ENCODE data around the gene CNPY2. TPM values are rescaled to one million over a fixed set of nuclear protein-coding genes. Genes with fewer than 3 reads are reported as not detected.
"Not testable (repeated sequence)": the region's sequence is repeated elsewhere in the genome, so short reads cannot be mapped to it uniquely, and the experiment has no call there.

Gene CNPY2
- total and polyA plus RNA-seq, 4 donors: 24.6 to 163 (median 70.7) TPM

DNA sequence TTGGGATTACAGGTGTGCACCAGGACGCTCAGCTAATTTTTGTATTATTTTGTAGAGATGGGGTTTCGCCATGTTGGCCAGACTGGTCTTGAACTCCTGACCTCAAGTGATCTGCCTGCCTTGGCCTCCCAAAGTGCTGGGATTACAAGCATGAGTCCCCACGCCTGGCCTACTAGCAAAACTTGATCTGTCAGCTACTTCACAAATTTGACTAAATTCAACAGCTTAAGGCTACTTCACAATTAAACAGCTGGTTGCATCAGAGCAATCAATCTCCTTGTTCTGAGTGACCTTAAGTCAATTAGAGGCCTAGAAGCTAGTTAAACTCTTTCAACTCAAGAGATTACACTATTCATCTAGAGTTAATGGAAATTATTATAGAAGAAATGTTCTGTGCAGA lies 36.9 kb downstream of the CNPY2 start:
- Histone ChIP-seq H3K36me3 (ENCODE audit: control insufficient read depth in 4 of 4, insufficient read depth in 3 of 4, low read depth in 1 of 4, low read length in 3 of 4) (peaks cover 15 to 58% (median 50%) of the 10 kb centered on the region in 4 donors), H3K9me3 (ENCODE audit: control insufficient read depth in 4 of 4, low read length in 3 of 4) (no peaks in the 10 kb centered on the region), H3K27me3 (ENCODE audit: control insufficient read depth in 4 of 4, insufficient read depth in 4 of 4, low read length in 3 of 4) (no peaks in the 10 kb centered on the region), H3K9ac (ENCODE audit: low read depth in 1 of 2, low read length in 2 of 2) (no peak overlapping the region), H3K4me3 (ENCODE audit: low read depth in 1 of 3, low read length in 3 of 3) (no peak overlapping the region), H3K4me1 (ENCODE audit: control insufficient read depth in 4 of 4, insufficient read depth in 4 of 4, low read length in 3 of 4) (peaks cover 0 to 23% (median 18%) of the 10 kb centered on the region in 4 donors), H3K27ac (ENCODE audit: low read depth in 1 of 2, low read length in 2 of 2) (no peak overlapping the region)
- 93% methylated on average over 3 of the region's 3 CpGs for WGBS
- no peak for DNase-seq (ENCODE audit: low spot score)
- TF ChIP-seq HNF4G (IDR thresholded peaks at IDR 0.05) (no peak), JUND (IDR thresholded peaks at IDR 0.05) (no peak), FOXA2 (IDR thresholded peaks at IDR 0.05) (no peak), YY1 (IDR thresholded peaks at IDR 0.05) (no peak), TAF1 (conservative IDR thresholded peaks at IDR 0.05) (no peak)
- TF ChIP-seq, protein P1, sequence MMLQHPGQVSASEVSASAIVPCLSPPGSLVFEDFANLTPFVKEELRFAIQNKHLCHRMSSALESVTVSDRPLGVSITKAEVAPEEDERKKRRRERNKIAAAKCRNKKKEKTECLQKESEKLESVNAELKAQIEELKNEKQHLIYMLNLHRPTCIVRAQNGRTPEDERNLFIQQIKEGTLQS (IDR thresholded peaks at IDR 0.05): no peak
- TF ChIP-seq, protein P2, sequence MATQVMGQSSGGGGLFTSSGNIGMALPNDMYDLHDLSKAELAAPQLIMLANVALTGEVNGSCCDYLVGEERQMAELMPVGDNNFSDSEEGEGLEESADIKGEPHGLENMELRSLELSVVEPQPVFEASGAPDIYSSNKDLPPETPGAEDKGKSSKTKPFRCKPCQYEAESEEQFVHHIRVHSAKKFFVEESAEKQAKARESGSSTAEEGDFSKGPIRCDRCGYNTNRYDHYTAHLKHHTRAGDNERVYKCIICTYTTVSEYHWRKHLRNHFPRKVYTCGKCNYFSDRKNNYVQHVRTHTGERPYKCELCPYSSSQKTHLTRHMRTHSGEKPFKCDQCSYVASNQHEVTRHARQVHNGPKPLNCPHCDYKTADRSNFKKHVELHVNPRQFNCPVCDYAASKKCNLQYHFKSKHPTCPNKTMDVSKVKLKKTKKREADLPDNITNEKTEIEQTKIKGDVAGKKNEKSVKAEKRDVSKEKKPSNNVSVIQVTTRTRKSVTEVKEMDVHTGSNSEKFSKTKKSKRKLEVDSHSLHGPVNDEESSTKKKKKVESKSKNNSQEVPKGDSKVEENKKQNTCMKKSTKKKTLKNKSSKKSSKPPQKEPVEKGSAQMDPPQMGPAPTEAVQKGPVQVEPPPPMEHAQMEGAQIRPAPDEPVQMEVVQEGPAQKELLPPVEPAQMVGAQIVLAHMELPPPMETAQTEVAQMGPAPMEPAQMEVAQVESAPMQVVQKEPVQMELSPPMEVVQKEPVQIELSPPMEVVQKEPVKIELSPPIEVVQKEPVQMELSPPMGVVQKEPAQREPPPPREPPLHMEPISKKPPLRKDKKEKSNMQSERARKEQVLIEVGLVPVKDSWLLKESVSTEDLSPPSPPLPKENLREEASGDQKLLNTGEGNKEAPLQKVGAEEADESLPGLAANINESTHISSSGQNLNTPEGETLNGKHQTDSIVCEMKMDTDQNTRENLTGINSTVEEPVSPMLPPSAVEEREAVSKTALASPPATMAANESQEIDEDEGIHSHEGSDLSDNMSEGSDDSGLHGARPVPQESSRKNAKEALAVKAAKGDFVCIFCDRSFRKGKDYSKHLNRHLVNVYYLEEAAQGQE (IDR thresholded peaks at IDR 0.05): no peak
- TF ChIP-seq, protein P3, sequence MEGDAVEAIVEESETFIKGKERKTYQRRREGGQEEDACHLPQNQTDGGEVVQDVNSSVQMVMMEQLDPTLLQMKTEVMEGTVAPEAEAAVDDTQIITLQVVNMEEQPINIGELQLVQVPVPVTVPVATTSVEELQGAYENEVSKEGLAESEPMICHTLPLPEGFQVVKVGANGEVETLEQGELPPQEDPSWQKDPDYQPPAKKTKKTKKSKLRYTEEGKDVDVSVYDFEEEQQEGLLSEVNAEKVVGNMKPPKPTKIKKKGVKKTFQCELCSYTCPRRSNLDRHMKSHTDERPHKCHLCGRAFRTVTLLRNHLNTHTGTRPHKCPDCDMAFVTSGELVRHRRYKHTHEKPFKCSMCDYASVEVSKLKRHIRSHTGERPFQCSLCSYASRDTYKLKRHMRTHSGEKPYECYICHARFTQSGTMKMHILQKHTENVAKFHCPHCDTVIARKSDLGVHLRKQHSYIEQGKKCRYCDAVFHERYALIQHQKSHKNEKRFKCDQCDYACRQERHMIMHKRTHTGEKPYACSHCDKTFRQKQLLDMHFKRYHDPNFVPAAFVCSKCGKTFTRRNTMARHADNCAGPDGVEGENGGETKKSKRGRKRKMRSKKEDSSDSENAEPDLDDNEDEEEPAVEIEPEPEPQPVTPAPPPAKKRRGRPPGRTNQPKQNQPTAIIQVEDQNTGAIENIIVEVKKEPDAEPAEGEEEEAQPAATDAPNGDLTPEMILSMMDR (IDR thresholded peaks at IDR 0.05; ENCODE audit: low read depth, low read length, missing input control): no peak
- TF ChIP-seq, protein P4, sequence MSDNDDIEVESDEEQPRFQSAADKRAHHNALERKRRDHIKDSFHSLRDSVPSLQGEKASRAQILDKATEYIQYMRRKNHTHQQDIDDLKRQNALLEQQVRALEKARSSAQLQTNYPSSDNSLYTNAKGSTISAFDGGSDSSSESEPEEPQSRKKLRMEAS (IDR thresholded peaks at IDR 0.05): no peak

DNA sequence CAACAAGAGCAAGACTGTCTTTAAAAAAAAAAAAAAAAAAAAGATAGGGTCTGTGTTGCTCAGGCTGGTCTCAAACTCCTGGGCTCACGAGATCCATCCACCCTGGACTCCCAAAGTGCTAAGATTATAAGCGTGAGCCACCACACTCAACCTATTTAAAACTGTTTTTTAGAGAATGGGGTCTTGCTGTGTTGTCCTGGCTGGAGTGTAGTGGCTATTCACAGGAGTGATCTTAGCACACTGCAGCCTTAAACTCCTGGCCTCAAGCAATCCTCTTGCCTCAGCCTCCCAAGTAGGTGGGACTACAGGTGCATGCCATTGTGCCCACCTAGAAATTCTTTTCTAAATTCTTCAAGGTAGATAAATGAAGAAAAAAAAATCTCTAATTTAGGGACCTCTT lies 41.5 kb downstream of the CNPY2 start:
- Histone ChIP-seq H3K27me3 (ENCODE audit: control insufficient read depth in 4 of 4, insufficient read depth in 4 of 4, low read length in 3 of 4) (no peaks in the 10 kb centered on the region), H3K36me3 (ENCODE audit: control insufficient read depth in 4 of 4, insufficient read depth in 3 of 4, low read depth in 1 of 4, low read length in 3 of 4) (peaks cover 8 to 51% (median 46%) of the 10 kb centered on the region in 4 donors), H3K27ac (ENCODE audit: low read depth in 1 of 2, low read length in 2 of 2) (no peak overlapping the region), H3K4me1 (ENCODE audit: control insufficient read depth in 4 of 4, insufficient read depth in 4 of 4, low read length in 3 of 4) (peaks cover 2 to 32% (median 27%) of the 10 kb centered on the region in 4 donors), H3K9ac (ENCODE audit: low read depth in 1 of 2, low read length in 2 of 2) (no peak overlapping the region), H3K4me3 (ENCODE audit: low read depth in 1 of 3, low read length in 3 of 3) (no peak overlapping the region), H3K9me3 (ENCODE audit: control insufficient read depth in 4 of 4, low read length in 3 of 4) (no peaks in the 10 kb centered on the region)
- WGBS: 98% methylated on average over 2 of the region's 2 CpGs
- TF ChIP-seq HNF4A (conservative IDR thresholded peaks at IDR 0.05): no peak
- no peak for TF ChIP-seq EGR1 (IDR thresholded peaks at IDR 0.05; ENCODE audit: low read depth in 2 of 2)
- no peak for TF ChIP-seq FOXA1 (IDR thresholded peaks at IDR 0.05)
- no peak for TF ChIP-seq TAF1 (conservative IDR thresholded peaks at IDR 0.05)
- no peak for TF ChIP-seq RAD21 (IDR thresholded peaks at IDR 0.05)
- DNase-seq (ENCODE audit: low spot score): no peak

DNA sequence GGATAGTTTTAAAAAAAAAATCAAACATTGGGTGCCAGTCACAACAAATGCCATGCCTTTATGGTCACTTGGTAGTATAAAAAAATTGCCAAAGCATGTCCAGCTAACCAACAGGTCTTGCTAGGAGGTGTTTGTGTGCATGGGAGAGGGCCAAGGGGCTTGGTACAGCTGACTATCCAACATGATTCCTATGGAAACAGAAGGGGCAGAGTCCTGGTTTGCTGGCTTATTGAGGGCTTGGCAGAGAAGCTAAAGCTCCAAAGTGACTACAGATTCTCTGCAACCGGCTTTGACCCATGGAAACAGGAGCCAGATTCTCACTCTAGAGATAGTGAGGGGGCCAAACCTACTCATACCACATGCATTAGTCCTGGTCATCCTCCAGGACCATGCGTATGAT lies 43.3 kb downstream of the CNPY2 start:
- not testable (repeated sequence) for H3K27me3 ChIP-seq (ENCODE audit: control insufficient read depth in 4 of 4, insufficient read depth in 4 of 4, low read length in 3 of 4); H3K9ac ChIP-seq (ENCODE audit: low read depth in 1 of 2, low read length in 2 of 2); H3K27ac ChIP-seq (ENCODE audit: low read depth in 1 of 2, low read length in 2 of 2); H3K4me3 ChIP-seq (ENCODE audit: low read depth in 1 of 3, low read length in 3 of 3); DNase-seq (ENCODE audit: low spot score); H3K9me3 ChIP-seq (ENCODE audit: control insufficient read depth in 4 of 4, low read length in 3 of 4)
- Histone ChIP-seq H3K36me3 (ENCODE audit: control insufficient read depth in 4 of 4, insufficient read depth in 3 of 4, low read depth in 1 of 4, low read length in 3 of 4) (peaks cover 4 to 41% (median 36%) of the 10 kb centered on the region in 4 donors), H3K4me1 (ENCODE audit: control insufficient read depth in 4 of 4, insufficient read depth in 4 of 4, low read length in 3 of 4) (peaks cover 2 to 49% (median 39%) of the 10 kb centered on the region in 4 donors)
- TF ChIP-seq RAD21 (IDR thresholded peaks at IDR 0.05) (peak in 1 of 2 donors; percentile 17), HNF4A (conservative IDR thresholded peaks at IDR 0.05) (peak; percentile 45 to 49), RXRA (IDR thresholded peaks at IDR 0.05) (peak in 1 of 2 donors; percentile 26), HNF4G (IDR thresholded peaks at IDR 0.05) (peak; percentile 11)
- 40% methylated on average over 2 of the region's 2 CpGs for WGBS

All from liver (tissue), 9 donors.